ENCODE data around the gene DOCK9. TPM values are rescaled to one million over a fixed set of nuclear protein-coding genes. Genes with fewer than 3 reads are reported as not detected.

DOCK9 gene
- polyA plus RNA-seq, 1 experiment = 14.5 TPM

DNA sequence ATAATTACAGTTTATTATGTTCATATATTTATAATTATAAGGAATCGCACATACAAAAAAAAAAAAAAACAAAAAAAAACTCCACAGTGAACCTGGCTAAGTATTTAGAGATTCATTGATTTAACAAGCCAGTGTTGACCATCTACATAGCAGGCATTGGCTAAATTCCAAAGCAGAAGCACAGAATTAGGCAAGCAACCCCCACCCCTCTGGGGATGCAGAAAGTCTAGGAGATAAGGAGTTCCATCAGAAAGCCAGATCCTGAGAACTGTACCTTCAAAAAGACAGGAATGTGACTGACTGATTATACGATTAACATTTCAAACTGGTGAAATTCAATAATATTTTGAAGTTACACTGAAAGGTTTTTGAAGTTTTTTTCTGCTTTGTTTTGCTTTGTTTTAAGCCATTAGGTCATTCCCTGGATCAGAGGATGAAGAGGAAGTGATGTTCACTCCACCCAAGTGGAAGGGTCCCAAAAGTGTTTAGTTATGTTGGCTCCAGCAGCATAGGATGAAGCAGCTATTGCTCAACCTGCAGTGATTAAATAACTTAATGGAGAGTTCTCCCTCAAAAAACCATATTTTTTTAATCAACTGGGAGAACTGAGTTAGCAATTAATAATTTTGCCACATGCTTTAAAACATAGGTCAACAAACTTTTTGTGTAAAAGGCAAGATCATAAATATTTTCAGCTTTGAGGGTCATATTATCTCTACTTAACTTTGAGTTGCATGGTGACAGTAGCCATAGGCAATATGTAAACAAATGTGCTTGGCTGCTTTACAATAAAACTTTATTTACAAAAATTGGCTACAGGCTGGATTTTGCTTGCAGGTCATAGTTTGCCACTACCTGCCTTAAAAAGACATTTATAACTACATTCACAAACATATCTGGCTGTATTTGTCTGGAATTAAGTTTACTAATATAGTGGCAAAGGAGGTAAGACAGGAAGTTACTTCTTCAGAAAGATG, 49.6 kb downstream of the DOCK9 start:
- Histone ChIP-seq H3K27me3 (ENCODE audit: control insufficient read depth, insufficient read depth, low read length) (no peaks in the 10 kb centered on the region), H3K4me3 (ENCODE audit: low read depth, low read length) (no peak overlapping the region), H3K36me3 (ENCODE audit: control insufficient read depth, insufficient read depth, low read length) (no peaks in the 10 kb centered on the region)
- DNase-seq (ENCODE audit: low read depth) = peak; percentile 70
- CTCF ChIA-PET = no interaction called here
- POLR2A ChIA-PET = no interaction called here
- TF ChIP-seq, protein P1, sequence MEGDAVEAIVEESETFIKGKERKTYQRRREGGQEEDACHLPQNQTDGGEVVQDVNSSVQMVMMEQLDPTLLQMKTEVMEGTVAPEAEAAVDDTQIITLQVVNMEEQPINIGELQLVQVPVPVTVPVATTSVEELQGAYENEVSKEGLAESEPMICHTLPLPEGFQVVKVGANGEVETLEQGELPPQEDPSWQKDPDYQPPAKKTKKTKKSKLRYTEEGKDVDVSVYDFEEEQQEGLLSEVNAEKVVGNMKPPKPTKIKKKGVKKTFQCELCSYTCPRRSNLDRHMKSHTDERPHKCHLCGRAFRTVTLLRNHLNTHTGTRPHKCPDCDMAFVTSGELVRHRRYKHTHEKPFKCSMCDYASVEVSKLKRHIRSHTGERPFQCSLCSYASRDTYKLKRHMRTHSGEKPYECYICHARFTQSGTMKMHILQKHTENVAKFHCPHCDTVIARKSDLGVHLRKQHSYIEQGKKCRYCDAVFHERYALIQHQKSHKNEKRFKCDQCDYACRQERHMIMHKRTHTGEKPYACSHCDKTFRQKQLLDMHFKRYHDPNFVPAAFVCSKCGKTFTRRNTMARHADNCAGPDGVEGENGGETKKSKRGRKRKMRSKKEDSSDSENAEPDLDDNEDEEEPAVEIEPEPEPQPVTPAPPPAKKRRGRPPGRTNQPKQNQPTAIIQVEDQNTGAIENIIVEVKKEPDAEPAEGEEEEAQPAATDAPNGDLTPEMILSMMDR (IDR thresholded peaks at IDR 0.05; ENCODE audit: insufficient read depth, low read depth, low read length) = no peak

- TF ChIP-seq, protein P1 (IDR thresholded peaks at IDR 0.05; ENCODE audit: insufficient read depth, low read depth, low read length) = no peak
- CTCF ChIA-PET = no interaction called here
- Histone ChIP-seq H3K36me3 (ENCODE audit: control insufficient read depth, insufficient read depth, low read length) (no peaks in the 10 kb centered on the region), H3K4me3 (ENCODE audit: low read depth, low read length) (no peak overlapping the region), H3K27me3 (ENCODE audit: control insufficient read depth, insufficient read depth, low read length) (no peaks in the 10 kb centered on the region)
- no peak for DNase-seq (ENCODE audit: low read depth)
- POLR2A ChIA-PET = no interaction called here
Measured at GRCh38 chr13:98925949-98926348, 51.9 kb downstream of the DOCK9 start.

DNA sequence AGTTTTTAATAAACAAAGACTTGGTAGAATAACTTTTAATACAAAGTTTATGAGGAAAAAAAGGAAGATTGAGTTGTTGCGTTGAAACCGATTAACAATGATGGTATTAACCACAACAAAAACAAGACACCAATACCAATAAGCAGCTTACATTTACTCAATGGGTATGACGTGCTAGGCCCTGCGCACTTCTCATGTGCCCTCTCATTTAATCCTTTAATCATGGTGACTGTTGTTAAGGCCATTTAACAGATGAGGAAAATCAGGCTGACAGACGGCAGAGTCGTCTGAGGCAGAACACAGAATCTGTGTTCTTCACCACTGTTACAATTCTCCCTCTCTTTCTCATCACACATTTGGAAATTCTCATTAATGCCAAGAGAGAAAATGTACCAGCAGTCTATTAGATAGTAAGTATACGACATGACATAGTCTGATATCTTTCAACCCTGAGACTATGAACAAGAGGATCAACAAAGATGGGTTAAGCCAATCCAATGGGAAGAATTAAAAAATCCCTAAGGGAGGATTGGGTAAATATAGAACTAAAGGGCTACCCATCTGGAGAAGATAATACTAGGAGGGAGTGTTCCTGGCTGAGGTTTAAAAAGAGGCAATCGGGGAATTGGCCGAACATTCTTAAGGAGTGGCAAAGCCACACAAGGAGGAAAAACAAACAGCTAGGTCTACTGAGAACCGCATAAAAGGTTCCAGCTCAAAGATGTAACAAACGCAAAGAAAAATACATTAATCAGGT, 54.0 kb downstream of the DOCK9 start:
- TF ChIP-seq, protein P1 (IDR thresholded peaks at IDR 0.05; ENCODE audit: insufficient read depth, low read depth, low read length) = no peak
- POLR2A ChIA-PET = no interaction called here
- CTCF ChIA-PET = no interaction called here
- DNase-seq (ENCODE audit: low read depth) = no peak
- no peaks in the 10 kb centered on the region for H3K27me3 ChIP-seq (ENCODE audit: control insufficient read depth, insufficient read depth, low read length)
- no peak overlapping the region for H3K4me3 ChIP-seq (ENCODE audit: low read depth, low read length)
- no peaks in the 10 kb centered on the region for H3K36me3 ChIP-seq (ENCODE audit: control insufficient read depth, insufficient read depth, low read length)

DNA sequence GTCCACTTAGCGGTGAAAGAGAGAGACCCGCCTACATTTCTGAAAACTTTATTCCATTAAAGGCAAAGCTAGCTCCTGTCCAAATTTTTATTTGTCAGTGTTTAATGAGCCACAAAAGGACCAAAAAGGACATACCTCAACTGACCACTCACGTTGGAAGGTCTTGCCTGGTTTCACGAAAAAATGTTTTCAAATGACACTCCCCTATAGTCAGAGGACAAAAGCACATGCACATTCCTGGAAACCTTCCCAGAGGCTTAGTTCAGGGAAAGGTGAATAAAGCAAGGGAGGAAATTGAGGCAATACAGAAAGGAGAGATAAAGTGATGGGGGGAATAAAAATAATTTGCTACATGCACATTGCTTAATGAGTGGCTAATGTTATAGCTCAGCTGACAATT, 55.6 kb downstream of the DOCK9 start:
- ChIA-PET CTCF (interaction anchor here (0.8 kb wide), 1 partner anchor 9 kb away, joined by 3 read pairs; no protein-coding TSS in a partner anchor), POLR2A (no interaction called here)
- DNase-seq (ENCODE audit: low read depth) = no peak

More for the DNA sequence above, 55.6 kb downstream of the DOCK9 start:
- no peak overlapping the region for H3K4me3 ChIP-seq (ENCODE audit: low read depth, low read length)
- no peaks in the 10 kb centered on the region for H3K27me3 ChIP-seq (ENCODE audit: control insufficient read depth, insufficient read depth, low read length)
- TF ChIP-seq, protein P1 (IDR thresholded peaks at IDR 0.05; ENCODE audit: insufficient read depth, low read depth, low read length) = no peak
- H3K36me3 ChIP-seq (ENCODE audit: control insufficient read depth, insufficient read depth, low read length) = no peaks in the 10 kb centered on the region

Measured in BJ (cell line).